ENCODE measurements around the gene AXIN1.
"Not testable (repeated sequence)": the region's sequence is repeated elsewhere in the genome, so short reads cannot be mapped to it uniquely, and the experiment has no call there.

AXIN1 gene

GRCh38 chr16:347203-347602 is 5.3 kb downstream of the AXIN1 start:
- H3K4me3 ChIP-seq (ENCODE audit: control insufficient read depth, low read depth, low read length): no peak overlapping the region
- DNase-seq (ENCODE audit: low read depth): no peak
- TF ChIP-seq CTCF (conservative IDR thresholded peaks at IDR 0.05; ENCODE audit: control insufficient read depth, insufficient read depth, low read depth, low read length): no peak

- no peak for TF ChIP-seq CTCF (conservative IDR thresholded peaks at IDR 0.05; ENCODE audit: control insufficient read depth, insufficient read depth, low read depth, low read length)
- DNase-seq (ENCODE audit: low read depth): peak; percentile 19
- no peak overlapping the region for H3K4me3 ChIP-seq (ENCODE audit: control insufficient read depth, low read depth, low read length)
Measured at GRCh38 chr16:346587-346986, 5.9 kb downstream of the AXIN1 start.

GRCh38 chr16:345772-346171 is 6.8 kb downstream of the AXIN1 start:
- no peak for DNase-seq (ENCODE audit: low read depth)
- TF ChIP-seq CTCF (conservative IDR thresholded peaks at IDR 0.05; ENCODE audit: control insufficient read depth, insufficient read depth, low read depth, low read length): no peak

GRCh38 chr16:342455-343213 is 9.9 kb downstream of the AXIN1 start:
- no peak overlapping the region for H3K4me3 ChIP-seq (ENCODE audit: control insufficient read depth, low read depth, low read length)
- DNase-seq (ENCODE audit: low read depth): no peak
- no peak for TF ChIP-seq CTCF (conservative IDR thresholded peaks at IDR 0.05; ENCODE audit: control insufficient read depth, insufficient read depth, low read depth, low read length)

More at GRCh38 chr16:345772-346171, 6.8 kb downstream of the AXIN1 start:
- no peak overlapping the region for H3K4me3 ChIP-seq (ENCODE audit: control insufficient read depth, low read depth, low read length)

- not testable (repeated sequence) for H3K4me3 ChIP-seq (ENCODE audit: control insufficient read depth, low read depth, low read length); DNase-seq (ENCODE audit: low read depth)
Measured at GRCh38 chr16:341974-342336, 10.6 kb downstream of the AXIN1 start.

- not testable (repeated sequence) for DNase-seq (ENCODE audit: low read depth); H3K4me3 ChIP-seq (ENCODE audit: control insufficient read depth, low read depth, low read length)
Measured at GRCh38 chr16:341095-341973, 11.2 kb downstream of the AXIN1 start.

- H3K4me3 ChIP-seq (ENCODE audit: control insufficient read depth, low read depth, low read length): no peak overlapping the region
- no peak for TF ChIP-seq CTCF (conservative IDR thresholded peaks at IDR 0.05; ENCODE audit: control insufficient read depth, insufficient read depth, low read depth, low read length)
- no peak for DNase-seq (ENCODE audit: low read depth)
Measured at GRCh38 chr16:340370-341091, 12.0 kb downstream of the AXIN1 start.

Measured in fibroblast of mammary gland (primary cell).